HFF-Myc (cell line): ENCODE measurements around the gene NSUN3.

Experiments used
- DNase-seq: peaks from one replicate; pipeline ENCODE4 v3.0.0-alpha.2; 2011; ENCODE audit warnings: low read depth; ENCODE audit errors: extremely low read depth
- H3K4me3 ChIP-seq: replicated peaks from 2 replicates; pipeline ENCODE4 v1.5.1; 2011; ENCODE audit warnings: low read depth, mild to moderate bottlenecking, control low read depth, low read length
- TF ChIP-seq, protein P1 (sequence below): IDR thresholded peaks from 2 replicates; pipeline ENCODE4 v1.5.1; 2012; ENCODE audit warnings: mild to moderate bottlenecking, low read depth, low read length, control low read depth; ENCODE audit errors: missing control alignments

NSUN3 gene

GRCh38 chr3:94061297-94061696, 1.6 kb upstream of the NSUN3 start:
- H3K4me3 ChIP-seq = no peak overlapping the region
- DNase-seq = no peak
- TF ChIP-seq, protein P1, sequence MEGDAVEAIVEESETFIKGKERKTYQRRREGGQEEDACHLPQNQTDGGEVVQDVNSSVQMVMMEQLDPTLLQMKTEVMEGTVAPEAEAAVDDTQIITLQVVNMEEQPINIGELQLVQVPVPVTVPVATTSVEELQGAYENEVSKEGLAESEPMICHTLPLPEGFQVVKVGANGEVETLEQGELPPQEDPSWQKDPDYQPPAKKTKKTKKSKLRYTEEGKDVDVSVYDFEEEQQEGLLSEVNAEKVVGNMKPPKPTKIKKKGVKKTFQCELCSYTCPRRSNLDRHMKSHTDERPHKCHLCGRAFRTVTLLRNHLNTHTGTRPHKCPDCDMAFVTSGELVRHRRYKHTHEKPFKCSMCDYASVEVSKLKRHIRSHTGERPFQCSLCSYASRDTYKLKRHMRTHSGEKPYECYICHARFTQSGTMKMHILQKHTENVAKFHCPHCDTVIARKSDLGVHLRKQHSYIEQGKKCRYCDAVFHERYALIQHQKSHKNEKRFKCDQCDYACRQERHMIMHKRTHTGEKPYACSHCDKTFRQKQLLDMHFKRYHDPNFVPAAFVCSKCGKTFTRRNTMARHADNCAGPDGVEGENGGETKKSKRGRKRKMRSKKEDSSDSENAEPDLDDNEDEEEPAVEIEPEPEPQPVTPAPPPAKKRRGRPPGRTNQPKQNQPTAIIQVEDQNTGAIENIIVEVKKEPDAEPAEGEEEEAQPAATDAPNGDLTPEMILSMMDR = no peak

DNA sequence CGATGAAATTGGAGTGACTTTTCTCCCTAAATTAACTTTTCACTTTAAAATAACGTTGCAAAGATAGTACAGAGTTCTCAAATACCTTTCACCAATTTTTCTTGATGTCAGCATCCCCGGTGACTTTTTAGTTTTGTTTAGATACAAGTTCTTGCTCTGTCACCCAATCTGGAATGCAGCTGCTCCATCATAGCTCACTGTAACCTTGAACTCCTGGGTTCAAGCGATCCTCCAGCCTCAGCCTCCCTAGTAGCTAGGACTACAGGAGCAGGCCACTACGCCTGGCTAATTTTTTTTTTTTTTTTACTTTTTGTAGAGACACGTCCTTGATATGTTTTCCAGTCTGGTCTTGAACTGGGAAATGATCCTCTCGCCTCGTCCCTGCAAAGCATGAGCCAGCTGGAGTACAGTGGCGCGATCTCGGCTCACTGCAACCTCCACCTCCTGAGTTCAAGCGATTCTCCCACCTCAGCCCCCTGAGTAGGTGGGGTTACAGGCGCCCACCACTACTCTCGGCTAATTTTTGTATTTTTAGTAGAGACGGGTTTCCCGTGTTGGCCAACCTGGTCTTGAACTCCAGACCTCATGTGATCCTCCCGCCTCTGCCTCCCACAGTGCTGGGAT, 747 bp downstream of the NSUN3 start:
- TF ChIP-seq, protein P1 = no peak
- DNase-seq = no peak
- peak overlapping the region; percentile 62 for H3K4me3 ChIP-seq

- DNase-seq = no peak
- TF ChIP-seq, protein P1 = no peak
- peak overlapping the region; percentile 62 for H3K4me3 ChIP-seq
Observed at GRCh38 chr3:94064243-94064860, 1.5 kb downstream of the NSUN3 start.

DNA sequence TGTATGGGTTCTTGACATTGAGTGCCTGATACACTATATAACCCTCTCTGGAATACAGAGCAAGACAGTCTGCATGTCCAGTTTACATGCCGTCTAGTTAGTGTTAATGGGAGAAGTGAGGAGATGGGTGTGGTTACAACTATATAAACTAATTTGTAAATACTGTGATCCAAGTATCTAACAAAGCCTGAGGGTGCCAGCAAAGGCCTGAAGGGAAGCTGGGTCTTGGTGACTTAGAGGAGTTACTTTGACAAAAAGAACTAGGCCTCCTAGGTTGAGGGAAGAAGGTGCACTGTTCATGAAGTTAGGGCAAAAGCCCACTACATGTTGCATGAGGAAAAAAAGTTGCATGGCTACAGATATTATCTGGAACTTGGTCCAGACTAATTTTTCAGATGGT, 2.3 kb downstream of the NSUN3 start:
- no peak overlapping the region for H3K4me3 ChIP-seq
- TF ChIP-seq, protein P1 = no peak
- DNase-seq = no peak

GRCh38 chr3:94065819-94066480, 3.1 kb downstream of the NSUN3 start:
- no peak overlapping the region for H3K4me3 ChIP-seq
- no peak for DNase-seq
- TF ChIP-seq, protein P1 = no peak

DNA sequence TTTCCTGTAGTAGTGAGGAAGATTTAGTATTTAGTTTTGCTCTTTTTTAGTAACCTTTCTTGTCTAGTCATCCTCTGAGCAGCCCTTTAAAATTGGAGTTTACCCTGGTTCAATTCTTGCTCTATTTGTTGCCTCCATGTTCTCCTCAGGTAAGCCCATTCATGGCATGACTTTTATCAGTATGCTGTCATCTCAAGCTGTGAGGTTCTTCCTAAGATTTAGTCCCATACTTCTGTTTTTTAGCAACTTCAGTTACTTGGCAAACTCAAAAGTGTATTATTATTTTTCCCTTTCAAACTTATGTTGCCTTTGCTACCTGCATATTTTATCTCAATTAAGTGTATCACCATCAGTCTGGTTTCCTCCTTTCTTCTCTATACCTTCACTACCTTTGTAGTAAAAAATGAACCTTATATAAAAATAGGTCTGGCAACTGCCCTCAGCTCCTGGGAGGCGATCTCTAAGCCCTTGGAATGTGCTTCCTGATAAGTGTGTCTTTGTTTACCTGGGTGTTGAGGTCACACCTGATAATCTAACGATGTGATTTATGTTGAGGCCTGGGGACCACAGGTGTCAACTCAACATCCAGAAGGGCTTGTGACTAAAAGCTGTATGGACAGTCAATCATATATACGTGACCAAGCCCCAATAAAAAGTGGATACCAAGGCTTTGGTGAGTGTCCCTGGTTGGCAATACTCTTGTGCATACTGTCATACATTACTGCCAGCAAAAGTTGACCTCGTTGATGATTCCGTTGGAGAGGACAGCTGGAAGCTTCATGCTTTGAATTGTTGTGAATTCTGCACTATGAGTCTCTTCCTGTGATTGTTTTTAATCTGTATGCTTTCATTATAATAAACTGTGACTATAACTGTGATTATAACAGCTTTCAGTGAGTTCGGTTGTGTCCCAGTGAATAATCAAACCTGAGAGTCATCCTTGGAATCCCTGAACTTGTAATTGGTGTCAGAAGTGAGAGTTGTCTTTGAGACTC, 3.9 kb downstream of the NSUN3 start:
- H3K4me3 ChIP-seq = no peak overlapping the region
- TF ChIP-seq, protein P1 = no peak
- DNase-seq = no peak
